AG10803 (cell line): Measurements from ENCODE around the gene GJC1.
"Not testable (repeated sequence)": the region's sequence is repeated elsewhere in the genome, so short reads cannot be mapped to it uniquely, and the experiment has no call there.

Experiments used
- DNase-seq: peaks from one replicate; pipeline ENCODE4 v3.0.0; 2010; ENCODE audit warnings: low read depth
- H3K4me3 ChIP-seq: 2 replicates; pipeline ENCODE4 v1.5.1; 2011; ENCODE audit warnings: mild to moderate bottlenecking, low read length, control low read depth
- TF ChIP-seq, protein P1 (sequence below): conservative IDR thresholded peaks from 2 replicates; pipeline ENCODE4 v1.5.1; 2011; ENCODE audit warnings: mild to moderate bottlenecking, low read length, control low read depth, inconsistent platforms

The GJC1 gene

DNA sequence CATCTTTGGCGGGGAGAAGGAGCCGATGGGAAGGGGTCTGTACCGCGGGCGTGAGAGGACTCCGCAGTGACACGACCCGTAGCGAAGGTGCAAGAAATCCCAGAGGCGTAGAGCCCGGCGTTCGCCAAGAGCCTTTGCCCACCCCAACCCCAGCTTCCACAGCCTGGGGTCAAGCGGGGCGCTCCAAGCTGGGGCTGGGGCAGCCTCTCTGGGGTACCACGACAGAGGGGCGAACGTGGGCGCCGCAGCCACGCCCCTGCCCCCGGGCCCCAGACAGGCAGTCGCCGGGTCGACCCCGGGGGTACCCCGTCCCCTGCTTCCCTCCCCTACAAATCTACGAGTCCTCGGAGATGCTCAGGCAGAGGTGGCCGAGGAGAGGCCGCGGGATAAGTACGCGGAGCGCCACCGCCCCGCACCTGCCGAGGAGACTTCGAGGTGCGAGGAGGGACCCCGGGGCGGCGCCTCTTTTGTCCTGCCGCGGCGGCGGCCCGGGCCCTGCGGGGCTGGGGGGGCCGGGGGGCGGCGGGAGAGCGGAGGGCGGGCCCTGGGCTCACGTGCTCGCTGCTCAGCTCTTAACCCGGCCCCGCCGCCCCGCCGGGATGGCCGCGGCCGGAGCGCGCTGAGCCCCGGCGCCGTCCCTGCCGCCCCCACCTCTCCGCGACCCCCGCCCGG, 71.5 kb downstream of the GJC1 start, which contains the start of gene ADAM11:
Gene ADAM11, plus strand, starts transcription at position 575 of the 672 bp plus-strand sequence. CDS start 212 bp downstream, outside the sequence.
- no peak for DNase-seq
- TF ChIP-seq, protein P1, sequence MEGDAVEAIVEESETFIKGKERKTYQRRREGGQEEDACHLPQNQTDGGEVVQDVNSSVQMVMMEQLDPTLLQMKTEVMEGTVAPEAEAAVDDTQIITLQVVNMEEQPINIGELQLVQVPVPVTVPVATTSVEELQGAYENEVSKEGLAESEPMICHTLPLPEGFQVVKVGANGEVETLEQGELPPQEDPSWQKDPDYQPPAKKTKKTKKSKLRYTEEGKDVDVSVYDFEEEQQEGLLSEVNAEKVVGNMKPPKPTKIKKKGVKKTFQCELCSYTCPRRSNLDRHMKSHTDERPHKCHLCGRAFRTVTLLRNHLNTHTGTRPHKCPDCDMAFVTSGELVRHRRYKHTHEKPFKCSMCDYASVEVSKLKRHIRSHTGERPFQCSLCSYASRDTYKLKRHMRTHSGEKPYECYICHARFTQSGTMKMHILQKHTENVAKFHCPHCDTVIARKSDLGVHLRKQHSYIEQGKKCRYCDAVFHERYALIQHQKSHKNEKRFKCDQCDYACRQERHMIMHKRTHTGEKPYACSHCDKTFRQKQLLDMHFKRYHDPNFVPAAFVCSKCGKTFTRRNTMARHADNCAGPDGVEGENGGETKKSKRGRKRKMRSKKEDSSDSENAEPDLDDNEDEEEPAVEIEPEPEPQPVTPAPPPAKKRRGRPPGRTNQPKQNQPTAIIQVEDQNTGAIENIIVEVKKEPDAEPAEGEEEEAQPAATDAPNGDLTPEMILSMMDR: no peak
- peak within 1 kb of the TSS; percentile 34 for H3K4me3 ChIP-seq

DNA sequence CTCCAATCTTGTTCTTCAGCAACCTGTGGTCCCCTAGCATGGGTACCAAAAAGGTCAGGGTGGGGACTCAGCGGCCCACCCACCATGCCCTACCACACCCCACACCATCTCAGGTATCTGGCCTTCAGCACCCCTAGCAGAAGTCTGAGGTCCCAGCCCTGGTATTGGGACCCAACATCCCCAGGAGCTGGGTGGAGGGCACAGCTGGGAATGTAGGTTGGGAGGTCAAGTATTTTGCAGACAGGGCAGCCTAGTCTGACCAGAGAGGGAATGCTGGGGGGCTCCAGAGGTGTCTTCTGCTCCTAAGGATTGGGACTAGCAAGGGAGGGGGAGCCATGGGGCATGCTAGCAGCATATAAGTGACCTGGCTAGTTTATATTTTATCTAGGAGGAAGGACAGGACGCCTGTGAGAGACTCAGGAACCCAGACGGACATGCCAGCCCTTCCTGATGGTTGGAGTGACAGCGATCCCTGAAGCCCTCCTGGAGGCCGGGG, 72.1 kb downstream of the GJC1 start:
- DNase-seq: no peak
- TF ChIP-seq, protein P1: no peak
- H3K4me3 ChIP-seq: no peak overlapping the region

DNA sequence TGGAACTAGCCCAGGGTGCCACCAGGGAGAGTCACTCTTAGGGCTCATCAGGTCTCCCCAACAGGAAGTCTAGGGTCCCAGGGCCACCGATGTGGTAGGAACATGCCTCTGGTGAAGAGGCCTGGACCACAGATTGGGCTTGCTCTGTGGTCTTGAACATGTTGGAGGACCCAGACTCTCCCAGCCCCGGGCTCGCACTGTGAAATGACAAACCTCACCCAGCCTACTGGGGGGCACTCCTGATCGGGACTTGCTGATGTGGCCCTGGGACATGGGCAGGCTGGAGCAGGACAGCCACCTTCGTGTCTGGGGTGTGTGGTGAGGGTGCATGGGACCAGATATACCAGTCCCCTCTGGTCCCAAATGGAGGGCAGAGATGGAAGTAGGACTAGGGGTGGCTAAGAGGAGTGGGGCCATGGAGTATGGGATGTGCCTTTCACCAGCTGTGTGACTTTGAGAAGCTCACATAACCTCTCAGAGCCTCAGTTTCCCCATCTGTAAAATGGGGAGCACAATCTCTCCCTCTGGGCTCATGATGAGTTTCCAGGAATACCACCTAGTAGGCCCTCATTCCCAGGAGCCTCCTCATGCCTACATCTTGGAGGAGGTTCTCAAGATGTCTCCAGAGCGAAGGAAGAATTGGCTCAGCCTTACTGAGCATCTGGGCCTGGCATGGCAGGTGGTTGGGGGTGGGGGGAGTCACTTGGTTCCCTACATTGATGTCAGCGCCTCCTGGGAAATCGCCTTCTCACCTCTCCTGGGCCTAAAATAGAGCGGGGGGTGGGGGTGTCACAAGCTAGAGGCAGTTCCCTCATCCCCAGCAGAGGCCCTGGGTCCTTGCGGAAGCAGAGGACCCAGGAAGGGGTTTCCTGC, 72.8 kb downstream of the GJC1 start:
- H3K4me3 ChIP-seq: no peak overlapping the region
- TF ChIP-seq, protein P1: no peak
- DNase-seq: no peak

DNA sequence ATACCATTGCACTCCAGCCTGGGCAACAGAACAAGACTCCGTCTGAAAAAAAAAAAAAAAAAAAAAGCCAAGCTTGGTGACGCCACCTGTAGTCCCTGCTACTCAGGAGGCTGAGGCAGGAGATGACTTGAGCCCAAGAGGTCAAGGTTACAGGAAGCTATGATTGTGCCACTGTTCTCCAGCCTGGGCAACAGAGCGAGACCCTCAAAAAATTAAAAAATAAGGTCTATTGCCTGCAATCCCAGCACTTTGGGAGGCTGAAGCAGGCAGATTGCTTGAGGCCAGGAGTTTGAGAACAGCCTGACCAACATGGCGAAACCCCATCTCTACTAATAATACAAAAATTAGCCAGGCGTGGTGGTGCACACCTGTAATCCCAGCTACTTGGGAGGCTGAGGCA, 74.9 kb downstream of the GJC1 start:
- DNase-seq: not testable (repeated sequence)

DNA sequence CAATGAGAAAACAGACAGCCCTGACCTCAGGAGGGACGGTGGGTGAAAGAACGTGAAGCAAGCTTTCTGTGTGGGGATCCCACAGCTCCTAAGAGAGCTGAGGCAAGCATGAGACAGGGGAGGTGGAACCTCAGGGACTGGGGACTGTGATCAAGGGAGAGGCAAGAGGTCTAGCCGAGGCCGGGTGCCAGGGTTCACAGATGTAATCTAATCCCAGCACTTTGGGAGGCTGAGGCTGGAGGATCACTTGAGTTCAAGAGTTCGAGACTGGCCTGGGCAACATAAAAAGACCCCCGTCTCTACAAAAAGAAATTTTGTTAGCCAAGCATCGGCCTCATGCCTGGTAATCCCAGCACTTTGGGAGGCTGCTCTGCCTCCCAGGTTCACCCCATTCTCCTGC, 75.8 kb downstream of the GJC1 start:
- TF ChIP-seq, protein P1: no peak
- DNase-seq: no peak
- no peak overlapping the region for H3K4me3 ChIP-seq

More for the DNA sequence above, 74.9 kb downstream of the GJC1 start:
- H3K4me3 ChIP-seq: not testable (repeated sequence)

DNA sequence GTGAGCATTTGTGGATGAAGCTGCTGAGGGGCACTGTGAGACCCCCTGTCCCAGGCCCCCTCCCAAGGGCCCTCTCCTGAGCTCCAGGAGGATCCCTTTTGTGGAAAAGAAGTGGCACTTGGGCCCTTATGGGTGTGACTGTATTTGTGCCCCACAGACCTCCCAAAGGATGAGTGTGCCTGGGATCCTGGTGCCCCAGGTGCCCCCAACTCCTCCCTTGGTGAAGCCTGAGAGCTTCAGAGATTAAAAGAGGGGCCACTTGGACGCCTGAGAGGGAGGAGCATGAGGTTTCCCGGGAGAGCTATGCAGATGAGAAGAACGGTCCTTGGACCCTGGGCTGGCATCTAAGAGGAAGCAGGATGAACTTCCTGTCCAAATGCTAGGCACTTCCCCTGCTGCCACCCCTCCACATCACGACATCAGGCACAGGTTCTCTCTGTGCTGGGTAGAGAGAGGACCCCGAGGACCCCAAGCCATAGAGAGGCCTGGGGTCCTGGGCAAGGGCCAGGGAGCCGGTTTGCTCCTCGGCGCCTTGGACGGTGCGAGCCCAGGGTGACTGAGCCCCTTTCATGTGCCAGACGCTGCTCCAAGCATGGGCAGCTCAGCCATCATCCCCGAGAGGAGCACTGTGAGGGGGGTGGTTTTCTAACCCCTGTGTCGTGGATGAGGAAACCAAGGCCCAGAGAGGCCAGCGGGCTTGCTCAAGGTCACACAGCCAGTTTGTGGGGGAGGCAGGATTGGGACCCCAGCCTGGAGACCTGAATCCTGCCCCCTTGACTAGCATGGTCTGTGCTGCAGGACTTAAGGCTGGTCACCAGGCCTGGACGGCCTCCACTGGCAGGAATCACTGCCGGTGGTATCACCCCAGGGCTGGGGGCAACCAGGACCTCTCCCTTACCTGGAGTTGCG, 76.9 kb downstream of the GJC1 start:
- DNase-seq: no peak
- TF ChIP-seq, protein P1: no peak
- H3K4me3 ChIP-seq: no peak overlapping the region

DNA sequence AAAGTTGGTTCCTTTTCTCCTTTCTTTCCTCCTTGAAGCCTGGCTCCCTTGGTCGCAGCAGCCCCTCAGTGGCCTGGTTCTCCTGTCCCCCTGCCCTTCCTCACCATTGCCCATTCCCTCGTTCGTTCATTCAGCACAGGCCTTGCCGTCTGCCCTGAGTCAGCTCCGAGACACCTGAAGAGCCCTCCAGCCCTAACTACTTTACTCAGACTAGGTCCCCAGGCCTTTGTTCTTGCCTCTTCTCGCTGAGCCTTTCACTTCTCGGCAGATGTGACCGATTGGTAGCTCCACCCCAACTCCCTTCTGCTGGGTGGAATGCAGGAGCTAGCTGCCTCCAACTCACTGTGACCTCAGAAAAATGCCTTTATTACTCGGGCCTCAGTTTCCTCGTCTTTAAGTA, 78.3 kb downstream of the GJC1 start:
- no peak for DNase-seq
- no peak overlapping the region for H3K4me3 ChIP-seq
- TF ChIP-seq, protein P1: no peak
